Stimulated activated effector memory CD8-positive, alpha-beta T cell treated with anti-CD3 and anti-CD28 coated beads, Interleukin-12 subunit alpha, Interleukin-12 subunit beta, amount 100 ng/mL, for 72 hours (primary cell): ENCODE data around the gene NTRK2.

Experiments
- ATAC-seq: fragments of 150-1000 bp; cut with Tn5 transposase; 2 replicates; pipeline ENCODE4 v1.10.0; 2021
- DNase-seq, 2 donors: peaks; one replicate each; pipeline ENCODE4 v3.0.0; 2021 to 2022; ENCODE audit warnings: low spot score in 2 of 2
- H3K27ac Mint-ChIP-seq: one replicate; pipeline ENCODE4 v1.8.0; 2022; ENCODE audit warnings: mild to moderate bottlenecking, mixed read lengths
- H3K36me3 Mint-ChIP-seq: one replicate; pipeline ENCODE4 v1.8.0; 2022; ENCODE audit warnings: mild to moderate bottlenecking, mixed read lengths
- H3K4me1 Mint-ChIP-seq: one replicate; pipeline ENCODE4 v1.8.0; 2022; ENCODE audit warnings: mixed read lengths
- H3K4me3 Mint-ChIP-seq: one replicate; pipeline ENCODE4 v1.8.0; 2022; ENCODE audit warnings: mild to moderate bottlenecking, mixed read lengths
- H3K9me3 Mint-ChIP-seq: one replicate; pipeline ENCODE4 v1.8.0; 2022; ENCODE audit warnings: mixed read lengths

The NTRK2 gene

DNA sequence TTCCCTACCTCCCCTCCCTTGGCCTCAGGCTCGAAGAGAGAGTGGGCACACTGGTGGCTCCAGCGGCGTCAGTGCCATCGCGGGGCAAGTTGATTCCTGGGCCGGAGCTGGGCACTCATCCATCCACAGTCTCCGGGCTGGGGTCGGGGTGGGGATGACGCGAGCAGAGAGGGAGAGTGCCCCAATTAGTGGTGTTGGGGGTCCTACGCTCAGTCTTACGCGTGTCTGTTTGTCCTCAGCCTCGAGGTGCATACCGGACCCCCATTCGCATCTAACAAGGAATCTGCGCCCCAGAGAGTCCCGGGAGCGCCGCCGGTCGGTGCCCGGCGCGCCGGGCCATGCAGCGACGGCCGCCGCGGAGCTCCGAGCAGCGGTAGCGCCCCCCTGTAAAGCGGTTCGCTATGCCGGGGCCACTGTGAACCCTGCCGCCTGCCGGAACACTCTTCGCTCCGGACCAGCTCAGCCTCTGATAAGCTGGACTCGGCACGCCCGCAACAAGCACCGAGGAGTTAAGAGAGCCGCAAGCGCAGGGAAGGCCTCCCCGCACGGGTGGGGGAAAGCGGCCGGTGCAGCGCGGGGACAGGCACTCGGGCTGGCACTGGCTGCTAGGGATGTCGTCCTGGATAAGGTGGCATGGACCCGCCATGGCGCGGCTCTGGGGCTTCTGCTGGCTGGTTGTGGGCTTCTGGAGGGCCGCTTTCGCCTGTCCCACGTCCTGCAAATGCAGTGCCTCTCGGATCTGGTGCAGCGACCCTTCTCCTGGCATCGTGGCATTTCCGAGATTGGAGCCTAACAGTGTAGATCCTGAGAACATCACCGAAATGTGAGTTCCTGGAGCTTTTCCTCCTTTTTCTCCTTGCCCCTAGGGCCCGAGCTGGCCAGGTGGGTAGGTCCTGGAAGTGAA, 861 bp downstream of the NTRK2 start:
- H3K27ac Mint-ChIP-seq, result no peak overlapping the region
- H3K36me3 Mint-ChIP-seq, result no peaks in the 10 kb centered on the region
- DNase-seq (no peak), ATAC-seq (peak; percentile 5)
- no peaks in the 10 kb centered on the region for H3K9me3 Mint-ChIP-seq
- peak overlapping the region; percentile 69 for H3K4me3 Mint-ChIP-seq
- peaks cover 8% of the 10 kb centered on the region for H3K4me1 Mint-ChIP-seq

DNA sequence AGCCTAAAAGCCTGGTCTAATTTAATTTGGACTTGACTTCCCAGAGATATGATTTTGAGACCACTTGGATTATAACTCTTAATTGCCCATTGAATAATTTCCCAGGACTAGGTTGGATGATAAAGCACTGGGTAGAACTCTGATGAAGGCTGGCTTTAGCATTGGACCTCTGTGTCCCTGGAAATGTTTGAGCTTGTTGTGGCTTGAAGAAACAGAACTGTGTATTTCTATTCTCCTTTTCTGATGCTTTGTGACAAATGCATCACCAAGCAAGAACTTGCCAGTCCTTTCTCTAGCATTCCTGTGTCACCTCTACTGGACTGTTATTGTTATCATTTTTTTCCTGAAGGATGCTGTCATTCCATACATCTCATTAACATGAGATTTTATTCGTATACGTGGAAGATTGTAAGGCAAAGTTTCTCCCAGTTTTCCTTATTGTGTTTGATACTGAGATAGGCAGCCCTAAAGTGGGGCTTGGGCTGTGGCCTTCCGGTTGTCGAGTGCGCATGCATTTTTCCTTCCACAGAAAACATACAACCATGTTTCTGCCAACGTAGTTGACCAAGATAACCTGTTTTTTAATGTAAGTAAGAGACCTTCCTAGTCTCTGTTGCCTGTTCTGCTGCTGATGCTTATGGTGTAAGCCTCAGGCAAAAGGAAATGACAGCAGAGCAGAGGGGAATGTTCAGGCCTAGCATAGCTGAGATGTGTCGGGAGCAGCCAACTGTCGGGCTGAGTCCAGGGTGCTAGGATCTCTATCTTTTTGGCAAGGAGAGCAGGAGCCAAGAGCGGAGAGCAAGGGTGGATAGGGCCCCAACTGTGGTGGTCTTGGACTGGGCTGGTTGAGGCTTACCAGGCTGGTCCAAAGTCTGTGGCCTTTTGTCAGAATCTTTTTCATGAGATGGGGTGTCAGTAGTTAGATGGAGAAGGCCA, 2.3 kb downstream of the NTRK2 start:
- no peak for DNase-seq
- peaks cover 8% of the 10 kb centered on the region for H3K4me1 Mint-ChIP-seq
- no peak overlapping the region for H3K27ac Mint-ChIP-seq
- peak overlapping the region; percentile 54 for H3K4me3 Mint-ChIP-seq
- no peaks in the 10 kb centered on the region for H3K36me3 Mint-ChIP-seq
- H3K9me3 Mint-ChIP-seq, result no peaks in the 10 kb centered on the region
- ATAC-seq, result no peak

- no peak overlapping the region for H3K27ac Mint-ChIP-seq
- ATAC-seq, result no peak
Measured at GRCh38 chr9:84673806-84674205, 4.3 kb downstream of the NTRK2 start.

GRCh38 chr9:84677080-84677479, 7.6 kb downstream of the NTRK2 start:
- Mint-ChIP-seq H3K4me1 (no peaks in the 10 kb centered on the region), H3K4me3 (no peak overlapping the region), H3K9me3 (no peaks in the 10 kb centered on the region), H3K27ac (no peak overlapping the region), H3K36me3 (no peaks in the 10 kb centered on the region)
- ATAC-seq (no peak), DNase-seq (no peak)

More at GRCh38 chr9:84673806-84674205, 4.3 kb downstream of the NTRK2 start:
- no peak for DNase-seq
- no peaks in the 10 kb centered on the region for H3K36me3 Mint-ChIP-seq
- H3K4me1 Mint-ChIP-seq, result peaks cover 4% of the 10 kb centered on the region
- H3K4me3 Mint-ChIP-seq, result no peak overlapping the region
- H3K9me3 Mint-ChIP-seq, result no peaks in the 10 kb centered on the region

- no peak overlapping the region for H3K27ac Mint-ChIP-seq
- H3K9me3 Mint-ChIP-seq, result no peaks in the 10 kb centered on the region
- DNase-seq (no peak), ATAC-seq (no peak)
- no peak overlapping the region for H3K4me3 Mint-ChIP-seq
- H3K4me1 Mint-ChIP-seq, result no peaks in the 10 kb centered on the region
- H3K36me3 Mint-ChIP-seq, result no peaks in the 10 kb centered on the region
Measured at GRCh38 chr9:84679571-84679970, 10.0 kb downstream of the NTRK2 start.

DNA sequence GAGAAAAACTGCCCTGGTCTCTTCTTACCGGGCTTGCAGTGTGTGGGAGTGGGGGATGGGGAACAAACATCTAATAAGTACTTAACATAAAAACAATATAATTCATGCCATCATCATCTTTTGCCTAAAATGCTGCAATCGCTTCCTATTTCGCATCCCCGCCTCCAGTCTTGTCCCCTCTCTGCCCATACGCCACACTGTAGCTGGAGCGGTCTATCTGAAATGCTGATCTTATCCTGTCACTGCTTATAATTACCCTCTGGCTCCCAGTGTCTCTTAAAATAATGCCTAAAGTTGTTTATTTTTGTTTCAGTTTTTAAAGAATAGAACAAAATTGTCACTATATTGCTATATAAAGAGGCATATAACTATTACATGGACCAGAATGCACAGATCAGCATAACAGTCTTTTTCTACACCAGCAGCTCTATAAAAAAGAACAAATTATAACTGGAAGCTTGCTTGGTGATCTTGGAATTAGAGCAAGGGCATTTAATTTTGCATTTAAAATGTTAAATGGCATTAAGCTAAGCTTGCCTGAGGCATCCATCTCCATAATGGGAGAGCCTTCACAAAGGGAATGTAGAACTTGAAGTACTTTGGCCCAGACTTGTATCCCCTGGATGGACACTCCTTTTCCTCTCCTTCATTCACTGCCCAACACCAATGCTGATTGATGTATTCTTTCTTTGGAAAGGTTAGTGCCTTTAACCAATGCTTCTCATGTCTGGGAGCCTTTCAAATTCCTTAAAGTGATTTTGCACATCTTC, 12.2 kb downstream of the NTRK2 start:
- H3K4me1 Mint-ChIP-seq, result no peaks in the 10 kb centered on the region
- no peaks in the 10 kb centered on the region for H3K36me3 Mint-ChIP-seq
- H3K9me3 Mint-ChIP-seq, result no peaks in the 10 kb centered on the region
- no peak overlapping the region for H3K27ac Mint-ChIP-seq
- H3K4me3 Mint-ChIP-seq, result no peak overlapping the region
- no peak for ATAC-seq
- no peak for DNase-seq

DNA sequence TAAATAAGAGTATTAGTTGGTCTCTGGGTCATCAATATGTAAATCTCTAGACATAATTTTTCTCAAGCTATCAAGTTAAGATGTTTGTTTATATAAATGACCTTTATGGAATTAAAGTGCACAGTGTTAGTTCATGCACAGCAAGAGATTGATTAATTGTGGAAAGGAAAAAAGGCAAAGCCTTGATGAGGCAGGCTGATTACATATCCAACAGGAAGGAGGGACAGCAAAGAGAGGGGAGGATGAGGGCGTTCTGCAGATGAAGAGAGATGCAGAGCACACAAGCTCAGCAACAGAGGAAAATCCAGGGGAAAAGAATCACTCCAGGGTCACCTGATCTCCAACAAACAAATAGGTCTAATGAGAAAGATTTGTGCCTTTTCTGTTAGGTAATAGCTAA, 16.5 kb downstream of the NTRK2 start:
- Mint-ChIP-seq H3K4me3 (no peak overlapping the region), H3K36me3 (no peaks in the 10 kb centered on the region), H3K9me3 (no peaks in the 10 kb centered on the region), H3K27ac (no peak overlapping the region), H3K4me1 (no peaks in the 10 kb centered on the region)
- ATAC-seq, result no peak
- no peak for DNase-seq

DNA sequence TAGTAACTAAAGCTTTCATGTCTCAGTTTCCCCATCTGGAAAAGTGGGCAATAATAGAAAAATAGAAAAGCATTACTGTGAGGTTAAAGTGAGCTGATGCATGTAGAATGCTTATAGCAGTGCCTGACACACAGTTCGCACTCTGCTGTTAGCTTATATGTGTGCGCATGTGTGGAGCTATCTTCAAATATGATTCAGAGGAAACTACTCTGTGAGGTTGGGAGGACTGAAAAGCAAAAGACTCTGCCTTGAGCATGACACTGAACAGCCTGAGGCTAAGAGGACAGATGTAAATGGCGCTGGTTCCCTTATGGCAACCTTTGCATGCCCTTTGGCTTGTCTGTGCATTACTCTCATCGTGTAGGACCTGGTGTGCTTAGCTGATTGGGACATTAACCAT, 19.4 kb downstream of the NTRK2 start:
- H3K4me3 Mint-ChIP-seq, result no peak overlapping the region
- ATAC-seq, result no peak

DNA sequence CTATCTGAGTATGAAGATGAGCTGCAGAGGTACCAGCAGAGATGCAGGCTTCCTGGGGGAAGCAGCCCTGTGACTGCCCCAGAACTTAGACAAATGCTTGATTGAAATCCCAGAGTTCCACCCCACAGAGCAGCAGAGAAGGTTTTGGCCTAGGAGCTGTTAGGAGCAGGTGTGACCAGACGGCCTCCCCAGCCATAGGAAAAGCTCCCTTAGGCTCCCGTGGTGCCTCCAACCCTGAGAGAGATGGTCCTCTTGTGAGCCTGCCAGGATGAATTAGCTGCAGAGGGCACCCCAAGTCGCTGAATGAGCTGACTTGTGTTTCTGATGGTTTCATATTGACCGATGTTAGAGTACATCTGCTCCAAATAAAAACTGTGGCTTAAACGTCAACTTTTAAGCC, 22.1 kb downstream of the NTRK2 start:
- peaks cover 7% of the 10 kb centered on the region for H3K4me1 Mint-ChIP-seq
- no peaks in the 10 kb centered on the region for H3K9me3 Mint-ChIP-seq
- H3K4me3 Mint-ChIP-seq, result no peak overlapping the region
- H3K27ac Mint-ChIP-seq, result no peak overlapping the region
- H3K36me3 Mint-ChIP-seq, result no peaks in the 10 kb centered on the region
- DNase-seq, result no peak
- no peak for ATAC-seq

More for the DNA sequence above, 19.4 kb downstream of the NTRK2 start:
- Mint-ChIP-seq H3K4me1 (peaks cover 3% of the 10 kb centered on the region), H3K9me3 (no peaks in the 10 kb centered on the region), H3K36me3 (no peaks in the 10 kb centered on the region), H3K27ac (no peak overlapping the region)
- DNase-seq, result no peak

- DNase-seq (no peak), ATAC-seq (no peak)
- Mint-ChIP-seq H3K9me3 (no peaks in the 10 kb centered on the region), H3K27ac (peak overlapping the region; percentile 15), H3K4me3 (peak overlapping the region; percentile 26), H3K4me1 (peaks cover 7% of the 10 kb centered on the region), H3K36me3 (no peaks in the 10 kb centered on the region)
Measured at GRCh38 chr9:84694248-84694647, 24.7 kb downstream of the NTRK2 start.

- H3K27ac Mint-ChIP-seq, result no peak overlapping the region
- H3K9me3 Mint-ChIP-seq, result no peaks in the 10 kb centered on the region
- ATAC-seq (peak; percentile 16), DNase-seq (no peak)
- no peaks in the 10 kb centered on the region for H3K36me3 Mint-ChIP-seq
- no peak overlapping the region for H3K4me3 Mint-ChIP-seq
- H3K4me1 Mint-ChIP-seq, result peaks cover 7% of the 10 kb centered on the region
Measured at GRCh38 chr9:84697042-84697441, 27.5 kb downstream of the NTRK2 start.

GRCh38 chr9:84697509-84698114, 28.1 kb downstream of the NTRK2 start:
- H3K4me1 Mint-ChIP-seq, result peaks cover 7% of the 10 kb centered on the region
- ATAC-seq (peak; percentile 73), DNase-seq (peak; percentile 30 to 58)
- H3K27ac Mint-ChIP-seq, result no peak overlapping the region
- no peaks in the 10 kb centered on the region for H3K9me3 Mint-ChIP-seq
- H3K36me3 Mint-ChIP-seq, result no peaks in the 10 kb centered on the region
- H3K4me3 Mint-ChIP-seq, result no peak overlapping the region

DNA sequence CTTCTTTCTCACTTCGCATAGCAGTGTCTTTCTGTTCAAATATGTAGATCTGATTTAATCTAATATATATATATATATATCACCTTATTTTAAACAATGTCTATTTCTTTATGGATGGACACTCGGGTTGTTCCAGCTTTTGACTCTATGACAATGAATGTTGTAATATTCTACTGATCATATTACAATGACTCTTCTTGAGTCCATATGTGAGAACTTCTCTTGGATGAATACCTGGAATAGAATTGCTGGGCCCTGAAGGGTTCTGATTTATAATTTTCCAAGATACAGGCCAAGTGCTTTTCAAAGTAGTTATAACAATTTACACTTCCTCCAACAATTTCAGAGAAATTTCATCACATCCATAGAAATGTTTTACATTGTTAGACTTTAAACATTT, 28.8 kb downstream of the NTRK2 start:
- ATAC-seq, result no peak
- H3K9me3 Mint-ChIP-seq, result no peaks in the 10 kb centered on the region
- no peak overlapping the region for H3K27ac Mint-ChIP-seq
- H3K4me3 Mint-ChIP-seq, result no peak overlapping the region
- H3K4me1 Mint-ChIP-seq, result peaks cover 7% of the 10 kb centered on the region
- DNase-seq, result no peak
- H3K36me3 Mint-ChIP-seq, result no peaks in the 10 kb centered on the region

DNA sequence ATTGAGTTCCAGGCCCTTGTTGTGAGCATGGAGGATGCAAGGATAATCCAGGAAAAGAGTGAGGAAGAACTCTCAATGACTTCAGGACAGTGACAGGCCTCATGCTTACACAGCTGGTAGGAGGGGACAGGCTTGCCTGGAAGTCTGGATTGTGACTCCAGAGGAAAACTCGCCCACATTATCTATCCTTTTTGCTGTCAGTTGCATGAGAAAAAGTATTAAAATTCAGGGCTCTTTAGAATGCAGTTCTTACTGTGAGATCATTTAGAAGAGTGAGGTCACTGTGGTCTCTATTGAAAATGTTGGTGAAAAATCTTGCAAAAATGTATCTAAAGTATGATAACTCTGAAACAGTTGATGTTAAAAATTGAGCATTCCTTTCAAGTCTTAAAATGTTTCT, 30.5 kb downstream of the NTRK2 start:
- Mint-ChIP-seq H3K27ac (no peak overlapping the region), H3K36me3 (no peaks in the 10 kb centered on the region), H3K9me3 (no peaks in the 10 kb centered on the region), H3K4me3 (no peak overlapping the region), H3K4me1 (no peaks in the 10 kb centered on the region)
- ATAC-seq (no peak), DNase-seq (no peak)

DNA sequence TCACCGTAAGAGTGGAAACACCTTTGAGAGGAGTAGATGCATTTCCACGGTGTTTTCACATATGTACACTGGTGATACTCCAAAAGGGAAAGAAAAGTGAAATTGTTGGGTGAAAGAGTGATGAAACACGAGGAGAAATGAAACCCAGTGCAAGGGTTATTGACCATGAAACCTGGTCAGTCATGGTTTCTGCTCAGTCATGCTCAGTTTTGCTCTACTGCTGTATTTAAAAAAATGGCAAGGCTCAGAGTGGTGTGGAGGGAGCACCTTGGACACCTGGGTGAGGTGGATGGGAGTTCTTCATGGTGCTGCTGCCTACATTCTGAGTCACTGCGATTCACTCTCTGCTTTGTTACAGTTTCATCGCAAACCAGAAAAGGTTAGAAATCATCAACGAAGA, 32.3 kb downstream of the NTRK2 start:
- Mint-ChIP-seq H3K36me3 (no peaks in the 10 kb centered on the region), H3K27ac (no peak overlapping the region), H3K4me3 (no peak overlapping the region), H3K9me3 (no peaks in the 10 kb centered on the region), H3K4me1 (no peaks in the 10 kb centered on the region)
- DNase-seq, result no peak
- ATAC-seq, result peak; percentile 16
